Colonic mucosa (tissue), 4 donors: Measurements from ENCODE around the gene TSSK2. TPM values are rescaled to one million over a fixed set of nuclear protein-coding genes. Genes with fewer than 3 reads are reported as not detected.

Source experiments
- DNase-seq: peaks from one replicate; pipeline ENCODE4 v3.0.0-alpha.2; 2020
- H3K27ac ChIP-seq: fragments of 200-600 bp; one replicate; pipeline ENCODE4 v1.8.0; 2021
- H3K27me3 ChIP-seq: fragments of 200-600 bp; one replicate; pipeline ENCODE4 v1.8.0; 2021
- H3K36me3 ChIP-seq: fragments of 200-600 bp; one replicate; pipeline ENCODE4 v1.8.0; 2021
- H3K4me1 ChIP-seq: fragments of 200-600 bp; one replicate; pipeline ENCODE4 v1.8.0; 2021; ENCODE audit warnings: mild to moderate bottlenecking
- H3K4me3 ChIP-seq: fragments of 200-600 bp; one replicate; pipeline ENCODE4 v1.8.0; 2021
- H3K9ac ChIP-seq, 2 donors: one replicate each; pipeline ENCODE4 v1.7.0; 2013; ENCODE audit warnings: control low read depth in 2 of 2, low read depth in 2 of 2, low read length in 2 of 2
- H3K9me3 ChIP-seq: fragments of 200-600 bp; one replicate; pipeline ENCODE4 v1.8.0; 2021
- intact Hi-C: fragments of 100-400 bp; cut with DNase I; formaldehyde crosslinking; loops from one replicate; pipeline ENCODE4 v1.14.1; 2022
- total RNA-seq, 2 donors: library from RNA; stranded (reverse); fragmentation: NEBNext Ultra II Directional in 1 of 2; extraction: Animal tissue kit (Norgen Biotek cat#: 25700) in 1 of 2; gene quantifications; one replicate each; pipeline ENCODE4 v1.2.1, GENCODE V29; 2021
- TF ChIP-seq, protein P1 (sequence below): fragments of 200-600 bp; IDR thresholded peaks from one replicate; pipeline ENCODE4 v1.8.0; 2022; ENCODE audit warnings: antibody characterized with exemption, mild to moderate bottlenecking
- donor health status: healthy.
- donor health status: DM: no; HTN: no; CAD: no.
- donor health status: DM: no; HTN: no; CAD: no.

The TSSK2 gene
- total RNA-seq, 2 donors from 2014 or later: not detected

DNA sequence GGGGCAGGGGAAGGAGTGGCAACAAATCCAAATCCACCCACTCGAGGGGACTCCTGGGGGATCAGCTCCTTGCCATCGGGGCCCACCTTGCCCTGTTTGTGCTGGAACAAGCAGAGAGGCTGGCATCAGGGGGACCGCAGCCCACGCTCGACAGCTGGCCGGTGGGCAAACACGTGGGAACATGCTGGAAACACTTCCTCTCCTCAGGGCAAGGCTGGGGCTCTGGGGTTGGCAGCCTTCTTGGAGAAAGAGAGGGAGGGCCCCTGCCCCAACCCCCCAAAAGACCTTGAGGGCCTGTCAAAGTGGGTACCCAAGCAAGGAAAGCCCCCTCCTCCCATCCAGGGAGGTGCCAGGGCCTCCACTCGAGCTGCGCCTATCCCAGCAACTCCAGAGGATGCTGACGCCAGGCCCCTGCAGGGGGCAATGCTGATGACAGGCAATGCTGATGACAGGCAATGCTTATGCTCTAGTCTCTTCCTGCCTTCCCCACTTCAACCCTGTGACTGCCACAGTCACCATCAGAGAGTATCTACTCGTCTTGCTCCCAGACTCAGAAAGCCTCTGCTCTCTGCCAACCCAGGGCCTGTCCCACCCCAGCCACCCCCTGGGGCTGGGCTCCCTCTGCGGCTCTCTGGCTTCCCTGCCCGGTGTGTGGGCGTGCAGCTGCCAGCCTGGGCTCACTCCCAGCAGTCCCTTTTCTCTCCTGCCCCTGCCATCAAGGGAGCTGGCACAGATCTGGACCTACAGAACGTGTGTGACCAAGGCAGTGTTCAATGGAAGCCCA, 7.3 kb downstream of the TSSK2 start:
- Histone ChIP-seq H3K27ac (no peak overlapping the region), H3K36me3 (peaks cover 22% of the 10 kb centered on the region), H3K4me1 (peaks cover under 1% of the 10 kb centered on the region), H3K27me3 (no peaks in the 10 kb centered on the region), H3K4me3 (no peak overlapping the region), H3K9ac (no peak overlapping the region), H3K9me3 (no peaks in the 10 kb centered on the region)
- TF ChIP-seq, protein P1, sequence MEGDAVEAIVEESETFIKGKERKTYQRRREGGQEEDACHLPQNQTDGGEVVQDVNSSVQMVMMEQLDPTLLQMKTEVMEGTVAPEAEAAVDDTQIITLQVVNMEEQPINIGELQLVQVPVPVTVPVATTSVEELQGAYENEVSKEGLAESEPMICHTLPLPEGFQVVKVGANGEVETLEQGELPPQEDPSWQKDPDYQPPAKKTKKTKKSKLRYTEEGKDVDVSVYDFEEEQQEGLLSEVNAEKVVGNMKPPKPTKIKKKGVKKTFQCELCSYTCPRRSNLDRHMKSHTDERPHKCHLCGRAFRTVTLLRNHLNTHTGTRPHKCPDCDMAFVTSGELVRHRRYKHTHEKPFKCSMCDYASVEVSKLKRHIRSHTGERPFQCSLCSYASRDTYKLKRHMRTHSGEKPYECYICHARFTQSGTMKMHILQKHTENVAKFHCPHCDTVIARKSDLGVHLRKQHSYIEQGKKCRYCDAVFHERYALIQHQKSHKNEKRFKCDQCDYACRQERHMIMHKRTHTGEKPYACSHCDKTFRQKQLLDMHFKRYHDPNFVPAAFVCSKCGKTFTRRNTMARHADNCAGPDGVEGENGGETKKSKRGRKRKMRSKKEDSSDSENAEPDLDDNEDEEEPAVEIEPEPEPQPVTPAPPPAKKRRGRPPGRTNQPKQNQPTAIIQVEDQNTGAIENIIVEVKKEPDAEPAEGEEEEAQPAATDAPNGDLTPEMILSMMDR: no peak
- intact Hi-C loops: no loop called here
- DNase-seq: no peak

DNA sequence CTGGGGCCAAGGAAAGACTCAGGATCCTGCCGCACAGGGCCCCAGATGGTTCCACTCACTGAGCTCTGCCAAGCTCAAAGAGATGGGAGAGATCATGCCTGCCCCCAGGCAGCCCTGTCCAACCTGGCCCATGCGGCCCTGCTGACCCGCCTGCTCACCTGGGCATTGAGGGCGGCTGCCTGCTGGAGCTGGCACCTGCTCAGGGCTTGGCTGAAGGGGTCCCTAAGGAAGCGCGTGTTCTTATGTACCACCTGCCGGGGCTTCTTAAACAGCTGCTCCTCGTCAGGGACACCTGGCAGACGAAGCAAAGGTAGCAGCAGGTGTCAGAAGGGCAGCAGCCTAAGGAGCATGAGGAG, 7.9 kb downstream of the TSSK2 start:
- Histone ChIP-seq H3K27me3 (no peaks in the 10 kb centered on the region), H3K36me3 (peaks cover 18% of the 10 kb centered on the region), H3K9me3 (no peaks in the 10 kb centered on the region), H3K4me1 (peaks cover 6% of the 10 kb centered on the region), H3K4me3 (no peak overlapping the region), H3K27ac (no peak overlapping the region), H3K9ac (no peak overlapping the region)
- TF ChIP-seq, protein P1: no peak
- intact Hi-C loops: no loop called here
- no peak for DNase-seq

DNA sequence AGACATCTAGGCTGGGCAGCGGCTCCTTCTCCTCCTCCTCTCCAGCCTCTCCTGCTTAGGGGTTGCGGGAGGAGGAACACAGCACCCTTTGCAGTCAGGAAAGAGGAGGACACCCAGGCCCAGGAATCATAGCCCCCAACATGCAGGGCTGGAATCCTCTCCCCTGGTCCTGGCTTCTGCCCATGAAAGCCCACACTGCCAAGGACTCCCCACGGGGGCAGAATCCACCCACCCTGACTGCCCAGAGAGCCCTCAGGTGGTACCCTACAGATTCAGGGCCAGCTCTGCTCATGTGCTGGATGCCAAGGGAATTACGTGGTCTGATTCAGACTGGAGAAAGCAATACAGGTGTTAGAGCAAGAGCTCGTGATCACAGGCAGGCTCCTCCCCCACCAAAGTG, 8.9 kb downstream of the TSSK2 start:
- H3K4me3 ChIP-seq: no peak overlapping the region
- intact Hi-C loops: no loop called here
- H3K27me3 ChIP-seq: no peaks in the 10 kb centered on the region
- no peak overlapping the region for H3K27ac ChIP-seq
- no peak overlapping the region for H3K9ac ChIP-seq
- peaks cover 6% of the 10 kb centered on the region for H3K4me1 ChIP-seq
- peaks cover 17% of the 10 kb centered on the region for H3K36me3 ChIP-seq
- TF ChIP-seq, protein P1: no peak
- no peaks in the 10 kb centered on the region for H3K9me3 ChIP-seq
- DNase-seq: no peak

DNA sequence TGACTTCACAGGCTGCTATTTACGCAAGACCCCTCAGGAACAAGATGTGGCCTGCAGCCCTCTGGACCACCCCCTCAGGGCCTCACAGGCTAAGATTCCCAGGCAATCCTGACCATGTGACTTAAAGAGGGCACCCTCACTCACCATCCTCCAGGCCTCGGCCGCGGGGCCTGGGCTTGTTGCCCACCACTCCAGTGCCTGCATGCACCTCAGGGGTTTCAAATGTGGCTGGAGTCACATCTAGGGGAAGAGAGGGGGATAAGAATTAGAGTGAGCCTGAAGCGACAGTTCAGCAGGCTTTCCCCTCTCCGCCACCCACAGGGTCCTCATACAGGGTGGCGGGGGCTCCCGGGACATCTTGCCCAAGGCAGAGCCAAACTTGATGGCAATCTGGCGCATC, 11.3 kb downstream of the TSSK2 start:
- no peak overlapping the region for H3K27ac ChIP-seq
- intact Hi-C loops: loop anchor here (2.0 kb wide), 1 partner anchor 20 kb away; the partner anchor contains the start of gene DGCR2
- H3K4me1 ChIP-seq: peaks cover 6% of the 10 kb centered on the region
- no peak for DNase-seq
- no peak overlapping the region for H3K4me3 ChIP-seq
- TF ChIP-seq, protein P1: no peak
- H3K27me3 ChIP-seq: no peaks in the 10 kb centered on the region
- no peak overlapping the region for H3K9ac ChIP-seq
- H3K9me3 ChIP-seq: no peaks in the 10 kb centered on the region
- peaks cover 15% of the 10 kb centered on the region for H3K36me3 ChIP-seq

DNA sequence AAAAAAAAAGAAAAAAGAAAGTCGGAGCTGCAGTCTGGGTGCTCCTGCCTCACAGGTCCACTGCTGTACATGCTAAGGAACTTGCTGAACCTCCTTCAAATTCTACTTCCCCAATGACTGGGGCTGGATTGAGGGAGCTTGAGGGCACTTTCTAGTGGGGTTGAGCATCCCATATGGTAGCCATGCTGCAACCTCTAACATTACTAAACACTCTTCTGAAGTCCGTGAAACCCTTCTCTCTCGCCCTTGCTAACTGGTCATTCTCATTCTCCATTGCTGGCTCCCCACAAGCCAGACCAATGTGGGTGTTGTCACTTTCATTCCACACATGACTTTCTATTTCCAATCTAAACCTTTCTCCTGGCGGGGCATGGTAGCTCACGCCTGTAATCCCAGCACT, 12.1 kb downstream of the TSSK2 start:
- Histone ChIP-seq H3K4me1 (peaks cover 6% of the 10 kb centered on the region), H3K9ac (no peak overlapping the region), H3K36me3 (peaks cover 12% of the 10 kb centered on the region), H3K27ac (no peak overlapping the region), H3K4me3 (no peak overlapping the region), H3K9me3 (no peaks in the 10 kb centered on the region), H3K27me3 (peaks cover under 1% of the 10 kb centered on the region)
- intact Hi-C loops: loop anchor here (2.0 kb wide), 1 partner anchor 20 kb away; the partner anchor contains the start of gene DGCR2
- TF ChIP-seq, protein P1: no peak
- no peak for DNase-seq
